ENCODE data around the gene RXRA. TPM values are rescaled to one million over a fixed set of nuclear protein-coding genes. Genes with fewer than 3 reads are reported as not detected.

The RXRA gene
- total RNA-seq, 1 donor from 2014 or later, result 33.4 TPM

GRCh38 chr9:134427153-134427782, 101.0 kb downstream of the RXRA start:
- Mint-ChIP-seq H3K9me3 (ENCODE audit: unreplicated experiment) (no peaks in the 10 kb centered on the region), H3K36me3 (ENCODE audit: low read depth, unreplicated experiment) (peaks cover 6% of the 10 kb centered on the region), H3K4me1 (ENCODE audit: low read depth, unreplicated experiment) (peaks cover 2% of the 10 kb centered on the region), H3K27ac (ENCODE audit: unreplicated experiment) (no peak overlapping the region), H3K27me3 (ENCODE audit: low read depth, unreplicated experiment) (no peaks in the 10 kb centered on the region), H3K4me3 (ENCODE audit: unreplicated experiment) (no peak overlapping the region)
- no peaks in the 10 kb centered on the region for H3K4me1 ChIP-seq (ENCODE audit: insufficient read depth, low read length)
- no peaks in the 10 kb centered on the region for H3K27me3 ChIP-seq (ENCODE audit: insufficient read depth, low read length)
- no peak overlapping the region for H3K9ac ChIP-seq (ENCODE audit: low read length)
- H3K9me3 ChIP-seq (ENCODE audit: insufficient read depth, low read depth, low read length), result no peaks in the 10 kb centered on the region
- no peak overlapping the region for H3K4me2 ChIP-seq (ENCODE audit: low read length)
- FAIRE-seq, result no peak
- no peak for TF ChIP-seq EZH2 (IDR thresholded peaks at IDR 0.05; ENCODE audit: insufficient read depth, low read length)
- no peak for TF ChIP-seq CTCF (IDR thresholded peaks at IDR 0.05; ENCODE audit: insufficient read depth, low read depth, low read length)
- no peak overlapping the region for H3K4me3 ChIP-seq (ENCODE audit: insufficient read depth, low read depth, low read length)
- H2AFZ ChIP-seq (ENCODE audit: low read depth, low read length), result no peak overlapping the region
- peaks cover 8% of the 10 kb centered on the region for H4K20me1 ChIP-seq (ENCODE audit: insufficient read depth, low read length)
- no peak overlapping the region for H3K27ac ChIP-seq (ENCODE audit: low read depth, low read length)
- H3K79me2 ChIP-seq (ENCODE audit: insufficient read depth, low read length), result no peaks in the 10 kb centered on the region
- no peaks in the 10 kb centered on the region for H3K36me3 ChIP-seq (ENCODE audit: insufficient read depth, low read length)
- DNase-seq (ENCODE audit: low read depth), result no peak

- H3K4me3 ChIP-seq (ENCODE audit: insufficient read depth, low read depth, low read length), result no peak overlapping the region
- no peak overlapping the region for H2AFZ ChIP-seq (ENCODE audit: low read depth, low read length)
- Mint-ChIP-seq H3K4me1 (ENCODE audit: low read depth, unreplicated experiment) (peaks cover 4% of the 10 kb centered on the region), H3K36me3 (ENCODE audit: low read depth, unreplicated experiment) (peaks cover 6% of the 10 kb centered on the region), H3K27ac (ENCODE audit: unreplicated experiment) (no peak overlapping the region), H3K27me3 (ENCODE audit: low read depth, unreplicated experiment) (no peaks in the 10 kb centered on the region), H3K9me3 (ENCODE audit: unreplicated experiment) (no peaks in the 10 kb centered on the region), H3K4me3 (ENCODE audit: unreplicated experiment) (no peak overlapping the region)
- no peaks in the 10 kb centered on the region for H3K9me3 ChIP-seq (ENCODE audit: insufficient read depth, low read depth, low read length)
- no peak overlapping the region for H3K9ac ChIP-seq (ENCODE audit: low read length)
- FAIRE-seq (no peak), DNase-seq (ENCODE audit: low read depth) (no peak)
- H3K4me1 ChIP-seq (ENCODE audit: insufficient read depth, low read length), result peaks cover 3% of the 10 kb centered on the region
- H3K4me2 ChIP-seq (ENCODE audit: low read length), result no peak overlapping the region
- H3K36me3 ChIP-seq (ENCODE audit: insufficient read depth, low read length), result no peaks in the 10 kb centered on the region
- no peak overlapping the region for H3K27ac ChIP-seq (ENCODE audit: low read depth, low read length)
- H4K20me1 ChIP-seq (ENCODE audit: insufficient read depth, low read length), result peaks cover 20% of the 10 kb centered on the region
- TF ChIP-seq CTCF (IDR thresholded peaks at IDR 0.05; ENCODE audit: insufficient read depth, low read depth, low read length), result no peak
- no peak for TF ChIP-seq EZH2 (IDR thresholded peaks at IDR 0.05; ENCODE audit: insufficient read depth, low read length)
- H3K79me2 ChIP-seq (ENCODE audit: insufficient read depth, low read length), result no peaks in the 10 kb centered on the region
- no peaks in the 10 kb centered on the region for H3K27me3 ChIP-seq (ENCODE audit: insufficient read depth, low read length)
Observed at GRCh38 chr9:134428559-134428958, 102.3 kb downstream of the RXRA start.

GRCh38 chr9:134429007-134429406, 102.8 kb downstream of the RXRA start:
- Histone ChIP-seq H3K4me2 (ENCODE audit: low read length) (no peak overlapping the region), H3K79me2 (ENCODE audit: insufficient read depth, low read length) (no peaks in the 10 kb centered on the region), H3K4me1 (ENCODE audit: insufficient read depth, low read length) (peaks cover 3% of the 10 kb centered on the region), H4K20me1 (ENCODE audit: insufficient read depth, low read length) (peaks cover 24% of the 10 kb centered on the region), H2AFZ (ENCODE audit: low read depth, low read length) (no peak overlapping the region), H3K36me3 (ENCODE audit: insufficient read depth, low read length) (no peaks in the 10 kb centered on the region), H3K4me3 (ENCODE audit: insufficient read depth, low read depth, low read length) (no peak overlapping the region), H3K27ac (ENCODE audit: low read depth, low read length) (no peak overlapping the region), H3K27me3 (ENCODE audit: insufficient read depth, low read length) (no peaks in the 10 kb centered on the region), H3K9ac (ENCODE audit: low read length) (no peak overlapping the region), H3K9me3 (ENCODE audit: insufficient read depth, low read depth, low read length) (no peaks in the 10 kb centered on the region)
- no peak for TF ChIP-seq CTCF (IDR thresholded peaks at IDR 0.05; ENCODE audit: insufficient read depth, low read depth, low read length)
- TF ChIP-seq EZH2 (IDR thresholded peaks at IDR 0.05; ENCODE audit: insufficient read depth, low read length), result no peak
- Mint-ChIP-seq H3K4me3 (ENCODE audit: unreplicated experiment) (no peak overlapping the region), H3K4me1 (ENCODE audit: low read depth, unreplicated experiment) (peaks cover 4% of the 10 kb centered on the region), H3K9me3 (ENCODE audit: unreplicated experiment) (no peaks in the 10 kb centered on the region), H3K27me3 (ENCODE audit: low read depth, unreplicated experiment) (no peaks in the 10 kb centered on the region), H3K27ac (ENCODE audit: unreplicated experiment) (no peak overlapping the region), H3K36me3 (ENCODE audit: low read depth, unreplicated experiment) (peaks cover 6% of the 10 kb centered on the region)
- no peak for DNase-seq (ENCODE audit: low read depth)
- FAIRE-seq, result no peak

Data from astrocyte (in vitro differentiated cells and primary cell).